ENCODE data around the gene TEPSIN. TPM values are rescaled to one million over a fixed set of nuclear protein-coding genes. Genes with fewer than 3 reads are reported as not detected.

TEPSIN gene, protein sequence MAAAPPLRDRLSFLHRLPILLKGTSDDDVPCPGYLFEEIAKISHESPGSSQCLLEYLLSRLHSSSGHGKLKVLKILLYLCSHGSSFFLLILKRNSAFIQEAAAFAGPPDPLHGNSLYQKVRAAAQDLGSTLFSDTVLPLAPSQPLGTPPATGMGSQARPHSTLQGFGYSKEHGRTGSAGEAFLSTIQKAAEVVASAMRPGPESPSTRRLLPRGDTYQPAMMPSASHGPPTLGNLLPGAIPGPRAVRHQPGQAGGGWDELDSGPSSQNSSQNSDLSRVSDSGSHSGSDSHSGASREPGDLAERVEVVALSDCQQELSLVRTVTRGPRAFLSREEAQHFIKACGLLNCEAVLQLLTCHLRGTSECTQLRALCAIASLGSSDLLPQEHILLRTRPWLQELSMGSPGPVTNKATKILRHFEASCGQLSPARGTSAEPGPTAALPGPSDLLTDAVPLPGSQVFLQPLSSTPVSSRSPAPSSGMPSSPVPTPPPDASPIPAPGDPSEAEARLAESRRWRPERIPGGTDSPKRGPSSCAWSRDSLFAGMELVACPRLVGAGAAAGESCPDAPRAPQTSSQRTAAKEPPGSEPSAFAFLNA
- polyA plus RNA-seq, result 7.1 to 11.5 TPM (median 8.8 TPM) in 3 replicates
- 4.3 TPM for polyA plus RNA-seq (2011; ENCODE audit: low read depth)
- polyA plus RNA-seq (2011; cell fraction: cytosol; rRNA removed), result 2.7 and 5.9 TPM in 2 replicates
- polyA plus RNA-seq (2011; cell fraction: nucleus; rRNA removed), result 60.1 and 68.9 TPM in 2 replicates
- 7.4 and 13.0 TPM in 2 replicates for polyA plus RNA-seq (2012; ENCODE audit: low replicate concordance)
- 5.5 to 8.6 TPM (median 7.7 TPM) in 3 replicates for polyA minus RNA-seq
- 8.2 TPM for polyA minus RNA-seq (2011; cell fraction: cytosol; rRNA and poly(A)+ RNA removed)
- polyA minus RNA-seq (2011; cell fraction: nucleus; rRNA and poly(A)+ RNA removed), result 18.8 and 20.6 TPM in 2 replicates

DNA sequence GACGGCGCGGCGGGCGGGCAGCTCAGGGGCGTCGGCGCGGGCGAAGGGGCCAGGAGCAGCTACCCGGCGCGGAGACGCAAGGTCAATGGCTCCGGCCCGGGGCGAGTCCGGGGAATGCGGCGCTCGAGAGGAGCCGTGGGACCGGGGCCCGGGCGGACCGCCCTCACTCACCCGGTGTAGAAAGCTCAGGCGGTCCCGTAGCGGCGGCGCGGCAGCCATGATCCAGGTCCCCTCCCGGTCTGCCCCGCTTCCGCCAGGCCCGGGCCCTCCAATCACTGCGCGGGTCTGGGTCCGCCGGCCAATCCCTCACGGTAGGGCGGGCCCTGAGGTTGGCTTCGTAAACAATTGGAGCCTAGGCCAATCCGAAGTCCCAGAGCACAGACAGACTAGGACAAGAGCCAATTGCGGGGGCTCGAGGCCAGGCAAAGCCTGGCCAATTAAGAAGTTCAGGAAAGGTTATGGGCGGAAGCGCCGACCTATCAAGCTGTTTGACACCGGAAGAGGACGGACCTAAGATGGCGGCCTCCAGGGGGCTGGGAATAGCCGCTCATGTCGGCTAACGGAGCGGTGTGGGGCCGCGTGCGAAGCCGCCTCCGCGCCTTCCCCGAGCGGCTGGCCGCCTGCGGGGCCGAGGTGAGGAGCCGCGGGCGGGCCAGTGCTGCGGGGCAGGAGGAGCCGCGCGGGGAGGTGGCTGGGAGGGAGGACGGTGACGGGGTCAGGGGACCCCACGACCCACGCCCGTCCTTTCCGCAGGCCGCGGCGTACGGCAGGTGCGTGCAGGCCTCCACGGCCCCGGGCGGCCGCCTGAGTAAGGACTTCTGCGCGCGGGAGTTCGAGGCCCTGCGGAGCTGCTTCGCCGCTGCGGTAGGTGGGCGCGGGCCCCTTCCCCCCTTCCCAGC, at the start of gene TEPSIN, which contains the start of gene NDUFAF8:
TEPSIN (minus strand) TSS at position 241 of the 899 bp plus-strand sequence; CDS start at position 219, 22 bp downstream.
NDUFAF8 (plus strand) TSS at position 504 of the 899 bp plus-strand sequence; CDS start at position 550, 46 bp downstream.
- FAIRE-seq, result peak; percentile 94
- TF ChIP-seq, protein P1, sequence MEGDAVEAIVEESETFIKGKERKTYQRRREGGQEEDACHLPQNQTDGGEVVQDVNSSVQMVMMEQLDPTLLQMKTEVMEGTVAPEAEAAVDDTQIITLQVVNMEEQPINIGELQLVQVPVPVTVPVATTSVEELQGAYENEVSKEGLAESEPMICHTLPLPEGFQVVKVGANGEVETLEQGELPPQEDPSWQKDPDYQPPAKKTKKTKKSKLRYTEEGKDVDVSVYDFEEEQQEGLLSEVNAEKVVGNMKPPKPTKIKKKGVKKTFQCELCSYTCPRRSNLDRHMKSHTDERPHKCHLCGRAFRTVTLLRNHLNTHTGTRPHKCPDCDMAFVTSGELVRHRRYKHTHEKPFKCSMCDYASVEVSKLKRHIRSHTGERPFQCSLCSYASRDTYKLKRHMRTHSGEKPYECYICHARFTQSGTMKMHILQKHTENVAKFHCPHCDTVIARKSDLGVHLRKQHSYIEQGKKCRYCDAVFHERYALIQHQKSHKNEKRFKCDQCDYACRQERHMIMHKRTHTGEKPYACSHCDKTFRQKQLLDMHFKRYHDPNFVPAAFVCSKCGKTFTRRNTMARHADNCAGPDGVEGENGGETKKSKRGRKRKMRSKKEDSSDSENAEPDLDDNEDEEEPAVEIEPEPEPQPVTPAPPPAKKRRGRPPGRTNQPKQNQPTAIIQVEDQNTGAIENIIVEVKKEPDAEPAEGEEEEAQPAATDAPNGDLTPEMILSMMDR (optimal IDR thresholded peaks at IDR 0.05 in 1 of 3, IDR thresholded peaks at IDR 0.05 in 1 of 3, conservative IDR thresholded peaks at IDR 0.05 in 1 of 3; ENCODE audit: extremely low read depth in 1 of 3, insufficient read depth in 2 of 3, low read length in 3 of 3), result no peak
- TF ChIP-seq EZH2 (IDR thresholded peaks at IDR 0.05; ENCODE audit: low read length), result no peak
- H2AFZ ChIP-seq (ENCODE audit: control insufficient read depth, low read length), result peak within 1 kb of the TSS; percentile 72
- H3K9me3 ChIP-seq (ENCODE audit: control insufficient read depth, low read depth, low read length), result no peaks in the 10 kb centered on the region
- no peaks in the 10 kb centered on the region for H3K27me3 ChIP-seq (ENCODE audit: control insufficient read depth, extremely low read depth, insufficient read depth, low read length)
- no peaks in the 10 kb centered on the region for H4K20me1 ChIP-seq (ENCODE audit: control insufficient read depth, extremely low read depth, insufficient read depth, low read length)
- peak within 1 kb of the TSS; percentile 92 for H3K9ac ChIP-seq (ENCODE audit: control insufficient read depth, extremely low read depth, insufficient read depth, low read length)
- H3K9me1 ChIP-seq (ENCODE audit: control insufficient read depth, extremely low read depth, insufficient read depth, low read length), result no peaks in the 10 kb centered on the region
- peak; percentile 96 for DNase-seq (ENCODE audit: low read depth, low spot score)
- H3K4me2 ChIP-seq (ENCODE audit: control insufficient read depth, extremely low read depth, insufficient read depth, low read depth, low read length), result peak within 1 kb of the TSS; percentile 98
- dilution Hi-C loops (cut with MboI; ENCODE audit: extremely low pct_ligation_motif_present, low sequenced_read_pairs), result no loop called here
- H3K4me3 ChIP-seq (ENCODE audit: control insufficient read depth in 2 of 3, extremely low read depth in 1 of 3, insufficient read depth in 2 of 3, low read depth in 1 of 3, low read length in 3 of 3), result peak within 1 kb of the TSS; percentile 90 to 96 (median 90)
- peaks cover 35% of the 10 kb centered on the region for H3K79me2 ChIP-seq (ENCODE audit: control insufficient read depth, insufficient read depth, low read length)
- peaks cover 6% of the 10 kb centered on the region in 2 experiments for H3K36me3 ChIP-seq (ENCODE audit: control insufficient read depth in 2 of 2, extremely low read depth in 1 of 2, insufficient read depth in 2 of 2, low read length in 2 of 2)
- H3K27ac ChIP-seq (ENCODE audit: control insufficient read depth, insufficient read depth, low read length), result peak within 1 kb of the TSS; percentile 87
- H3K4me1 ChIP-seq (ENCODE audit: control insufficient read depth, extremely low read depth, insufficient read depth, low read length), result peaks cover 19% of the 10 kb centered on the region

DNA sequence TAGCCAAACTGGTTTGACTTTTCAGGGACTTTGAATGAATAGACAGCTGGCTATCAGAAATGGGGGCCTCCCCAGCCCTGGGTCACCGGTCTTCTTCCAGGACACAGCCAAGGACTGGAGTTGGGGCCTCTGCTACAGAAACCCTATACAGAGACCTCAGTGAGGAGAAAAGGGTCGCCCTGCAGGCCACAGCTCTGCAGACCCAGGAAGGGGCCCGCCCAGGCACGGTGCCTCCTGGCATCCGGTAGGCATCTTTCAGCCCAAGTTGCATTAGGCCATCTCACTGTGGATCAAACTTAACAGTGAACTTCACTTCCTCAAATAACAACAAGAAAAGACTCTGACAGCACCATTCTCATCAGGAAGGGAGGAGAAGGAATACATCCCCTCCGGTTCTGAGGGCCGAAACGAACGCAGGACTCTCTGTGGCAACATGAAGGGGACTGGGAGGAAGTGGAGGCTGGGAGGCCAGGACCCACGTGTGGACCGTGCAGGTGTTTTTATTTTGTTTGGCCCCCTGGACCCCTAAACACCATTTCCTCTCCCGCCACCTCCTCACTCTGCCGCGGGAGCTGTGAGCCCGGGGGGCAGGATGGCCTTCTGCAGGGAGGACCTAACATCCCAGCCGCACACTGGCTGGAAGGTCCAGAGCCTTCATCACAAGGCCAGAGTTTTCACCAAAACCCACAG, 49.0 kb upstream of the TEPSIN start:
- no peak for DNase-seq (ENCODE audit: low read depth, low spot score)
- Histone ChIP-seq H2AFZ (ENCODE audit: control insufficient read depth, low read length) (no peak overlapping the region), H3K4me1 (ENCODE audit: control insufficient read depth, extremely low read depth, insufficient read depth, low read length) (peaks cover 4% of the 10 kb centered on the region), H3K9ac (ENCODE audit: control insufficient read depth, extremely low read depth, insufficient read depth, low read length) (no peak overlapping the region), H4K20me1 (ENCODE audit: control insufficient read depth, extremely low read depth, insufficient read depth, low read length) (peaks cover 3% of the 10 kb centered on the region), H3K9me3 (ENCODE audit: control insufficient read depth, low read depth, low read length) (no peaks in the 10 kb centered on the region), H3K79me2 (ENCODE audit: control insufficient read depth, insufficient read depth, low read length) (peaks cover 43% of the 10 kb centered on the region), H3K4me3 (ENCODE audit: control insufficient read depth in 2 of 3, extremely low read depth in 1 of 3, insufficient read depth in 2 of 3, low read depth in 1 of 3, low read length in 3 of 3) (no peak overlapping the region), H3K4me2 (ENCODE audit: control insufficient read depth, extremely low read depth, insufficient read depth, low read depth, low read length) (no peak overlapping the region), H3K27ac (ENCODE audit: control insufficient read depth, insufficient read depth, low read length) (no peak overlapping the region), H3K27me3 (ENCODE audit: control insufficient read depth, extremely low read depth, insufficient read depth, low read length) (no peaks in the 10 kb centered on the region), H3K9me1 (ENCODE audit: control insufficient read depth, extremely low read depth, insufficient read depth, low read length) (no peaks in the 10 kb centered on the region), H3K36me3 (ENCODE audit: control insufficient read depth in 2 of 2, extremely low read depth in 1 of 2, insufficient read depth in 2 of 2, low read length in 2 of 2) (peaks cover 17 to 26% of the 10 kb centered on the region in 2 experiments)
- no peak for TF ChIP-seq EZH2 (IDR thresholded peaks at IDR 0.05; ENCODE audit: low read length)
- TF ChIP-seq, protein P1 (optimal IDR thresholded peaks at IDR 0.05 in 1 of 3, IDR thresholded peaks at IDR 0.05 in 1 of 3, conservative IDR thresholded peaks at IDR 0.05 in 1 of 3; ENCODE audit: extremely low read depth in 1 of 3, insufficient read depth in 2 of 3, low read length in 3 of 3), result no peak
- FAIRE-seq, result no peak
- dilution Hi-C loops (cut with MboI; ENCODE audit: extremely low pct_ligation_motif_present, low sequenced_read_pairs), result no loop called here
